ENCODE measurements around the gene CLGN. TPM values are rescaled to one million over a fixed set of nuclear protein-coding genes. Genes with fewer than 3 reads are reported as not detected.

CLGN gene
- total RNA-seq (1 to 10 TPM in 4 of 9 donors, under 1 TPM in 4, not detected in 1; 0.29 to 9.0 (median 1.2) TPM), polyA plus RNA-seq (1 to 10 TPM in 2 of 3 donors, under 1 TPM in 1; 0.47 to 8.2 (median 2.5) TPM)
- long read RNA-seq, donor 1, partial matches to known transcripts: 0 of 1 reads
- long read RNA-seq, donor 1, other reads (novel, unspliced or antisense): 0 of 1 reads
- long read RNA-seq, donor 2: 0 reads
- long read RNA-seq, donor 3, partial matches to known transcripts: 0 of 2 reads
- long read RNA-seq, donor 3, other reads (novel, unspliced or antisense): 0 of 2 reads
- long read RNA-seq, donor 4, partial matches to known transcripts: 2 of 2 reads
- long read RNA-seq, donor 4, other reads (novel, unspliced or antisense): 0 of 2 reads
- long read RNA-seq, donor 5, partial matches to known transcripts: 0 of 1 reads
- long read RNA-seq, donor 5, other reads (novel, unspliced or antisense): 0 of 1 reads
- long read RNA-seq, donor 6, partial matches to known transcripts: 6 of 7 reads
- long read RNA-seq, donor 6, other reads (novel, unspliced or antisense): 0 of 7 reads
- long read RNA-seq, donor 7, partial matches to known transcripts: 0 of 1 reads
- long read RNA-seq, donor 7, other reads (novel, unspliced or antisense): 0 of 1 reads
- long read RNA-seq, donor 8: 0 reads
- long read RNA-seq, donor 9: 0 reads
- long read RNA-seq, donor 10: 0 reads

DNA sequence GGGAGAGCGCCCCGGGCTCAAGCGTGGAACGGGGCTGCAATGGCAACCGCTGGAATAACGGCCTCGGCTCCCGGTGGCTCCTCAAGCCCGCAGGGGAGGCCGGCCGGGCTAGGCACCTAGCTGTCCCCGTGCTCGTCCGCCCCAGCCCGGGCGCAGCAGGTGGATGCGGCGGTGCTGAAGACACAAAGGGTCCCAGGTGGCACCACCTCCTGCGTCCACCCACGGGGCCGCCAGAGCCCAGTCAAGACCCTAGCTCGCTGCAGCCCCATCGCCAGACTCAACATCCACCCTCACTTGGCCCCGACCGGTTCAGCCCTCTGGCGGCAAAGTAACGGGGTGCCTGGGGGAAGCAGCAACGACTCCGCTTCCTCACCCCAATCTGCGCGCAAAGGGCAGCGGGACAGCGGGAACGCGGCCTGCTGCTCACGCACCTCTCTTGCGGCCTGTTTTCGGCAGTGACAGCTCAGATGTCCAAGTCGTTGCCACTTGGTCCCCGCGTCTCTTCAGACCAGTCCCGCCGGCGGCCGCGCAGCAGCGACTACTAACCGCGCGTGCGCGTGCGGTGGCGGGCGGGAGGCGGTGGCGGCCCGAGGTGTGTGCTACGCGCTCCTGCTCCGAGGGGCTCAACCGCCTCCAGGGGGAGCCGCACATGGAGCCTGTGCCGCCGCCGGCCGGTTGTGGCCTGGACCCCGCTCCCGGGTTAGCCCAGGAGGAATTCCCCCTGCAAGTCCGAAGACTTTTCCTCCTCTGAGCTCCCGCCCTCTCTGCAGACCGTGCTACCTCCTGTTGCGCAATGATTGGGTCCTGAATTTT is at the start of gene CLGN:
Gene CLGN, minus strand, starts transcription at position 543 of the 813 bp plus-strand sequence. CDS start 14,570 bp downstream, outside the sequence.
- Histone ChIP-seq H3K27ac (peak within 1 kb of the TSS in 1 of 5 donors; percentile 23), H3K4me1 (replicated peaks in 1 of 2) (peaks cover 6 to 14% of the 10 kb centered on the region in 2 donors), H3K36me3 (replicated peaks in 1 of 2) (no peaks in the 10 kb centered on the region), H3K9me3 (replicated peaks in 1 of 3) (no peaks in the 10 kb centered on the region), H3K27me3 (peaks cover 7% of the 10 kb centered on the region), H3K4me3 (peak within 1 kb of the TSS in 3 of 4 donors; percentile 20 to 81 (median 30))
- intact Hi-C loops (cut with DNase I): no loop called here
- peak; percentile 36 to 73 (median 52) for DNase-seq
- TF ChIP-seq POLR2A (IDR thresholded peaks at IDR 0.05) (no peak), CTCF (IDR thresholded peaks at IDR 0.05) (peak in 3 of 6 experiments; percentile 7 to 25 (median 21))
- 0 to 1% (median 1%) methylated on average over 11 to 73 of the region's 73 CpGs for WGBS, 4 donors

DNA sequence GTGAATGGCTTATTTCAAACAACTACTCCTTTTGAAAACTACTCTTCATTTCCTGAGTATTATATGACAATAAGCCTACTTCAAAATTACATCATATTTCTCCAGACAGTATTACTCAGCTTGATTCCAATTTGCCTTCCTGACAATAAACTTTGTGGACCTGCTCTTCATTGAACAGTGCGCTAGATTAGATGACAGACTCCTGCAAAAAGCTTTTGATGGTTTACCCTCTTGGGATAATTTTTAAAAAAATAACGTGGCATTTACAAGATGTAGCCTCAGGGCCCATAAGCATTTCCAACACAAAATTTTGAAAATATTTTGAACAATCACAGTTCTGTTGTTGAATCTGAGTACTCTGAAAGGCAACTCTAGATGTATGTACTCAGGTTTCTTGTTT is 44.7 kb upstream of the CLGN start:
- TF ChIP-seq CTCF (IDR thresholded peaks at IDR 0.05) (no peak), POLR2A (IDR thresholded peaks at IDR 0.05) (no peak)
- no peaks in the 10 kb centered on the region for H3K4me1 ChIP-seq (replicated peaks in 1 of 2)
- H3K4me3 ChIP-seq: no peak overlapping the region
- H3K27me3 ChIP-seq: no peaks in the 10 kb centered on the region
- WGBS, 4 donors: 69 to 86% (median 77%) methylated on average over 2 of the region's 2 CpGs
- H3K27ac ChIP-seq: no peak overlapping the region
- intact Hi-C loops (cut with DNase I): no loop called here
- no peak for DNase-seq
- no peaks in the 10 kb centered on the region for H3K36me3 ChIP-seq (replicated peaks in 1 of 2)
- no peaks in the 10 kb centered on the region for H3K9me3 ChIP-seq (replicated peaks in 1 of 3)

- TF ChIP-seq POLR2A (IDR thresholded peaks at IDR 0.05) (no peak), CTCF (IDR thresholded peaks at IDR 0.05) (no peak)
Observed at GRCh38 chr4:140469791-140470733, 42.6 kb upstream of the CLGN start.

More at GRCh38 chr4:140469791-140470733, 42.6 kb upstream of the CLGN start:
- Histone ChIP-seq H3K27ac (no peak overlapping the region), H3K36me3 (replicated peaks in 1 of 2) (no peaks in the 10 kb centered on the region), H3K4me3 (no peak overlapping the region), H3K27me3 (no peaks in the 10 kb centered on the region), H3K4me1 (replicated peaks in 1 of 2) (no peaks in the 10 kb centered on the region), H3K9me3 (replicated peaks in 1 of 3) (no peaks in the 10 kb centered on the region)
- intact Hi-C loops (cut with DNase I): no loop called here
- DNase-seq: peak in 1 of 7 donors; percentile 14
- WGBS, 4 donors: 56 to 79% (median 68%) methylated on average over 25 to 27 of the region's 27 CpGs

Measured in adrenal gland (tissue), 19 donors.